Bronchial epithelial cell (primary cell): ENCODE results near the gene ALOX5. TPM values are rescaled to one million over a fixed set of nuclear protein-coding genes. Genes with fewer than 3 reads are reported as not detected.

Experiments used
- DNase-seq: peaks from one replicate; pipeline ENCODE4 v3.0.0-alpha.2; 2010; ENCODE audit warnings: low read depth
- FAIRE-seq: peaks from 2 replicates; lab custom pipeline; 2011; peaks lifted over from hg19 to GRCh38; lab: Jason Lieb, UNC
- H3K27me3 ChIP-seq: 2 replicates; pipeline ENCODE4 v1.5.1; 2011; ENCODE audit warnings: low read length; ENCODE audit not compliant: control insufficient read depth, insufficient read depth
- H3K36me3 ChIP-seq: 2 replicates; pipeline ENCODE4 v1.5.1; 2011; ENCODE audit warnings: low read length; ENCODE audit not compliant: control insufficient read depth, insufficient read depth
- H3K4me3 ChIP-seq: 2 replicates; pipeline ENCODE4 v1.5.1; 2011; ENCODE audit warnings: mild to moderate bottlenecking, low read depth, low read length, control low read depth
- CTCF ChIP-seq: IDR thresholded peaks from 2 replicates; pipeline ENCODE4 v1.5.1; 2011; ENCODE audit warnings: mild to moderate bottlenecking, moderate library complexity, low read length, control low read depth, inconsistent platforms; ENCODE audit not compliant: insufficient read depth, severe bottlenecking
- total RNA-seq: library from RNA; depleted of rRNA; stranded (reverse); fragments of >200 nt; gene quantifications from 2 replicates; pipeline ENCODE4 v1.2.1, GENCODE V29; 2014

ALOX5 gene
- total RNA-seq, 1 donor from 2014 or later: 0.26 TPM

DNA sequence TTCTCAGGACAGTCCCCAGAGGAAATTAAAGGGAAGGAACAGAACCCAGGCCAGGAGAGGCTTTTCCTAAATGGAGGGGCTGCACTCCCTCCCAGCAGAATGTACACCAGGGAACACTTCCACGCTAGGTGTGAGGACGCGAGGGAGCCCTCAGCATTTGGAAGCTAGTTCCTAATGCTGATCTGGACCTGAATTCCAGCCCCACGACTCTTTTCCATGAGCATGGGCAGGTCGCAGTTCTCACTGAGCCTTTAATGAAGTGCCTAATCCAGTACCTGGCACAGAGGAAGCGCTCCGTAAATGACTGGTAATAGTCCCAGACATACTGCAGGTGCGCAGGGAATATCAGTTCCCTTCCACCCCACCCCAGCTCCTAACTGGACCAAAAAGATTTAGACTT is 1.1 kb downstream of the ALOX5 start:
- FAIRE-seq: no peak
- H3K36me3 ChIP-seq: no peaks in the 10 kb centered on the region
- no peak for DNase-seq
- peaks cover 15% of the 10 kb centered on the region for H3K27me3 ChIP-seq
- no peak for TF ChIP-seq CTCF
- H3K4me3 ChIP-seq: no peak overlapping the region

GRCh38 chr10:45375716-45376231 is 1.8 kb downstream of the ALOX5 start:
- H3K4me3 ChIP-seq: no peak overlapping the region
- peaks cover 15% of the 10 kb centered on the region for H3K27me3 ChIP-seq
- DNase-seq: no peak
- H3K36me3 ChIP-seq: no peaks in the 10 kb centered on the region
- no peak for FAIRE-seq
- TF ChIP-seq CTCF: no peak

DNA sequence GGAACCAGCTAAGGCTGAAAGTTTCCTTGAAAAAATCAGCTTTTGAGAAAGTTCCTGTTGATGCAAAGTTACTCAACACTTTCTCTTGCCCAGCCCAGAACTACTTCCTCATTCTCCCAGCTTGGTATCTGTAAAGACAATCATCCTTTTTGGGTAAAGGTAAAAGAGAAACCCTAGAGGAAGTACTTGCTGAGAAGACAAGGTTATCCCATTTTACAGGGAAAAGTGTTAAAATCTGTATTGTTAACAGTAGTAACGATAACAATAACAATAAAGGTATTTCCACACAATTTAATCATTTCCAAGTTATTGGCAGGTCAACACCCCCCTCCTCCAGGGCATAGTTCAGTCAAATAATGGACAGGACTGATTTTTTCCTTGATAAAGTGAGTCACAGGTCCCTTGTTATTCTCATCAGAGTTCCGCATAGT is 2.4 kb downstream of the ALOX5 start:
- FAIRE-seq (no peak), DNase-seq (no peak)
- Histone ChIP-seq H3K36me3 (no peaks in the 10 kb centered on the region), H3K4me3 (no peak overlapping the region), H3K27me3 (peaks cover 15% of the 10 kb centered on the region)
- TF ChIP-seq CTCF: no peak

DNA sequence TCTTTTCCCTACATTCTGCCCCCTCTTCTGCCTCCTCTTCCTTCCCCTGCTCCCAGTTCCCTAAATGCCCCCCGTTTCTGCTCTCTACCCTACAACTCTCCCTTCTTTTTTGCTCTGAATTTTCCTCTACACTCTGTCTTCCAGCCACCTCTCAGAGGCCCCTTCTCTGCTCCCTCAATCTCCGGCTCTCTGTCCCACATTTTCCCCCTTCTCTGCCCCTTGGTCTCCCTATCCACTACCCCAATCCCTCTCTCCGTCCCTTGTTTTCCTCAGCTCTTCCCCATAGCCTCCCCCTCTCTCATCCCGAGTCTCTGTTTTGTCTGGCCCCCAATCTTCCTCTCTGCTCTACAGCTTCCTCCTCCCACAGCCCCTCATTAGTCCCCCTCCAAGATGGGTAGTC is 3.3 kb downstream of the ALOX5 start:
- no peak for TF ChIP-seq CTCF

DNA sequence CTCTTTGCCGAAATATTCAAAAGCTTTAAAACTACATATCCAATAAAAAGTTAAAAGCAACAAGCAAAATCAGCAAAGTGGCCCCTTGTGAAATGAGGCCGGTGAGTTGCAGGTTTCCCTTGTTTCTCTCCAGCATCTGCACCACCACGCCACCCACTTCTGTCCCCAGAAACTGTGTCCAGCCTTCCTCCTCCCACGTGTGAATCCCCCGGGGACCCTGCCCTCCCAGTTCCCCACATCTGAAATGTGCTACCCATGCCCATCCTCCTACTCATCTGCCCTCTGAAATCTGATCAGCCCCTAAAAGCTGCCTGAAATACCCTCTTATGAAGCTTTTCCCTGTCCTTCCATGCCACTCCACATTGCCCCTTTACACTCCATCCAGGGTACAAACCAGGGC is 3.8 kb downstream of the ALOX5 start:
- Histone ChIP-seq H3K36me3 (no peaks in the 10 kb centered on the region), H3K4me3 (no peak overlapping the region), H3K27me3 (peaks cover 15% of the 10 kb centered on the region)
- no peak for TF ChIP-seq CTCF
- DNase-seq: no peak
- no peak for FAIRE-seq

More for the DNA sequence above, 3.3 kb downstream of the ALOX5 start:
- no peak overlapping the region for H3K4me3 ChIP-seq
- H3K36me3 ChIP-seq: no peaks in the 10 kb centered on the region
- H3K27me3 ChIP-seq: peaks cover 15% of the 10 kb centered on the region
- DNase-seq (no peak), FAIRE-seq (no peak)
